HG02870 (cell line): ENCODE measurements around the gene CACNB2.

ENCODE experiments used
- ATAC-seq: cut with Tn5 transposase; IDR thresholded peaks from one replicate; pipeline ENCODE4 v1.9.1; 2021; ENCODE audit warnings: mild to moderate bottlenecking, moderate library complexity; ENCODE audit not compliant: unreplicated experiment

Gene CACNB2

GRCh38 chr10:18140149-18140956 is at the start of gene CACNB2:
Gene CACNB2, plus strand, starts transcription at chr10:18140424.
- ATAC-seq, result no peak

GRCh38 chr10:18094332-18094731 is 45.9 kb upstream of the CACNB2 start:
- no peak for ATAC-seq

- ATAC-seq, result no peak
These were observed 45.4 kb upstream of the CACNB2 start for GRCh38 chr10:18094793-18095192.

- no peak for ATAC-seq
These were observed 42.7 kb upstream of the CACNB2 start for GRCh38 chr10:18097524-18097923.

- ATAC-seq, result no peak
These were observed 42.0 kb upstream of the CACNB2 start for GRCh38 chr10:18098201-18098600.

- no peak for ATAC-seq
These were observed 40.8 kb upstream of the CACNB2 start for GRCh38 chr10:18099415-18099814.

GRCh38 chr10:18100669-18101068 is 39.6 kb upstream of the CACNB2 start:
- ATAC-seq, result no peak

- no peak for ATAC-seq
These were observed 37.8 kb upstream of the CACNB2 start for GRCh38 chr10:18102404-18102803.

- ATAC-seq, result no peak
These were observed 35.9 kb upstream of the CACNB2 start for GRCh38 chr10:18104223-18104872.

GRCh38 chr10:18109341-18109870 is 30.8 kb upstream of the CACNB2 start:
- ATAC-seq, result no peak

GRCh38 chr10:18113881-18114280 is 26.3 kb upstream of the CACNB2 start:
- no peak for ATAC-seq

GRCh38 chr10:18117276-18117675 is 22.9 kb upstream of the CACNB2 start:
- ATAC-seq, result no peak

- ATAC-seq, result no peak
These were observed 17.5 kb upstream of the CACNB2 start for GRCh38 chr10:18122753-18123152.

GRCh38 chr10:18133046-18133445 is 7.2 kb upstream of the CACNB2 start:
- ATAC-seq, result no peak

- no peak for ATAC-seq
These were observed 5.7 kb upstream of the CACNB2 start for GRCh38 chr10:18134509-18134908.

- ATAC-seq, result no peak
These were observed 5.3 kb upstream of the CACNB2 start for GRCh38 chr10:18134921-18135320.

- no peak for ATAC-seq
These were observed 4.0 kb upstream of the CACNB2 start for GRCh38 chr10:18136073-18136791.

GRCh38 chr10:18137111-18137510 is 3.1 kb upstream of the CACNB2 start:
- ATAC-seq, result no peak

GRCh38 chr10:18140957-18141845 is 977 bp downstream of the CACNB2 start:
- no peak for ATAC-seq

GRCh38 chr10:18142151-18142550 is 1.9 kb downstream of the CACNB2 start:
- no peak for ATAC-seq

GRCh38 chr10:18144396-18144795 is 4.2 kb downstream of the CACNB2 start:
- no peak for ATAC-seq
